OCI-LY3 (cell line): ENCODE data around the gene ARHGAP9.

Source experiments
- CTCF ChIP-seq: fragments of 200-600, 300-600 bp; sonication (generic); IDR thresholded peaks from 2 replicates; pipeline ENCODE4 v1.5.1; 2014; ENCODE audit warnings: antibody characterized with exemption, low read length, low read depth
- EZH2phosphoT487 ChIP-seq: fragments of 200-600 bp; shearing (Covaris generic); IDR thresholded peaks from 2 replicates; pipeline ENCODE4 v1.6.1; 2018; ENCODE audit warnings: antibody characterized with exemption, mixed run types, low read depth

GRCh38 chr12:57455374-57456144 is 24.1 kb downstream of the ARHGAP9 start:
- TF ChIP-seq CTCF (no peak), EZH2phosphoT487 (no peak)
